GM23338 (cell line): ENCODE measurements around the gene GPR153. TPM values are rescaled to one million over a fixed set of nuclear protein-coding genes. Genes with fewer than 3 reads are reported as not detected.

ENCODE experiments used
- ATAC-seq: fragments of 200-7000 bp; cut with Tn5 transposase; 3 replicates; pipeline ENCODE4 v1.9.1; 2020
- DNase-seq: peaks from one replicate; pipeline ENCODE4 v3.0.0-alpha.2; 2015; ENCODE audit warnings: low spot score
- H2AFZ ChIP-seq: fragments of 200-600 bp; sonication (generic); 2 replicates; pipeline ENCODE4 v1.8.0; 2016; ENCODE audit warnings: antibody characterized with exemption, mild to moderate bottlenecking, moderate library complexity
- H3F3A ChIP-seq: fragments of 200-600 bp; sonication (generic); replicated peaks from 2 replicates; pipeline ENCODE4 v1.8.0; 2017; ENCODE audit warnings: antibody characterized with exemption, mixed run types, low read depth
- H3K27ac ChIP-seq: fragments of 200-600 bp; sonication (generic); 2 replicates; pipeline ENCODE4 v1.6.1; 2016; ENCODE audit warnings: low read depth
- H3K27me3 ChIP-seq: fragments of 200-600 bp; sonication (generic); 2 replicates; pipeline ENCODE4 v1.8.0; 2016; ENCODE audit warnings: mild to moderate bottlenecking, mixed run types, moderate library complexity; ENCODE audit not compliant: insufficient read depth
- H3K36me3 ChIP-seq: fragments of 200-600 bp; sonication (generic); 2 replicates; pipeline ENCODE4 v1.8.0; 2016; ENCODE audit warnings: mild to moderate bottlenecking; ENCODE audit not compliant: insufficient read depth
- H3K4me1 ChIP-seq: fragments of 200-600 bp; sonication (generic); 2 replicates; pipeline ENCODE4 v1.8.0; 2016; ENCODE audit warnings: mild to moderate bottlenecking, moderate library complexity; ENCODE audit not compliant: insufficient read depth
- H3K4me2 ChIP-seq: fragments of 200-600 bp; sonication (generic); 2 replicates; pipeline ENCODE4 v1.7.1; 2017; ENCODE audit warnings: mixed run types
- H3K4me3 ChIP-seq: fragments of 200-600 bp; sonication (generic); 2 replicates; pipeline ENCODE4 v1.6.1; 2016; ENCODE audit warnings: mixed run types
- H3K79me2 ChIP-seq: fragments of 200-600 bp; sonication (generic); replicated peaks from 2 replicates; pipeline ENCODE4 v1.8.0; 2017; ENCODE audit warnings: mild to moderate bottlenecking; ENCODE audit not compliant: insufficient read depth
- H3K9me2 ChIP-seq: fragments of 200-600 bp; sonication (generic); 2 replicates; pipeline ENCODE4 v1.8.0; 2017; ENCODE audit not compliant: insufficient read depth
- H4K20me1 ChIP-seq: fragments of 200-600 bp; sonication (generic); replicated peaks from 2 replicates; pipeline ENCODE4 v1.8.0; 2017; ENCODE audit warnings: mild to moderate bottlenecking; ENCODE audit not compliant: insufficient read depth
- H3K27ac Mint-ChIP-seq: 2 replicates; pipeline ENCODE4 v1.8.0; 2020; ENCODE audit warnings: inconsistent platforms, mild to moderate bottlenecking, moderate library complexity, mixed read lengths
- H3K27me3 Mint-ChIP-seq: 3 replicates; pipeline ENCODE4 v1.8.0; 2022; ENCODE audit warnings: low read depth, mild to moderate bottlenecking, moderate library complexity, mixed read lengths, inconsistent platforms; ENCODE audit not compliant: insufficient read depth, poor library complexity
- H3K36me3 Mint-ChIP-seq: 3 replicates; pipeline ENCODE4 v1.8.0; 2021; ENCODE audit warnings: low read depth, mild to moderate bottlenecking, inconsistent platforms, moderate library complexity, mixed read lengths
- H3K4me1 Mint-ChIP-seq: 3 replicates; pipeline ENCODE4 v1.8.0; 2020; ENCODE audit warnings: mild to moderate bottlenecking, inconsistent platforms, mixed read lengths
- H3K4me3 Mint-ChIP-seq: 3 replicates; pipeline ENCODE4 v1.8.0; 2021; ENCODE audit warnings: moderate library complexity, mild to moderate bottlenecking, inconsistent platforms, mixed read lengths
- H3K9me3 Mint-ChIP-seq: 3 replicates; pipeline ENCODE4 v1.8.0; 2020; ENCODE audit warnings: moderate library complexity, mild to moderate bottlenecking, inconsistent platforms, mixed read lengths
- CREB1 ChIP-seq: fragments of 250-450 bp; sonication (Bioruptor Pico); IDR thresholded peaks from 2 replicates; pipeline ENCODE4 v1.5.0; 2020; ENCODE audit warnings: low read depth, mild to moderate bottlenecking, moderate library complexity
- EZH2 ChIP-seq: fragments of 200-600 bp; sonication (generic); IDR thresholded peaks from one replicate; pipeline ENCODE4 v1.8.0; 2017; ENCODE audit warnings: antibody characterized with exemption, mild to moderate bottlenecking, low read depth; ENCODE audit not compliant: unreplicated experiment
- EZH2phosphoT487 ChIP-seq: fragments of 200-600 bp; sonication (generic); IDR thresholded peaks from one replicate; pipeline ENCODE4 v1.8.1; 2018; ENCODE audit warnings: antibody characterized with exemption; ENCODE audit not compliant: unreplicated experiment
- JUNB ChIP-seq: IDR thresholded peaks from one replicate; pipeline ENCODE4 v1.6.1; 2016; ENCODE audit warnings: antibody characterized with exemption; ENCODE audit not compliant: unreplicated experiment
- NANOG ChIP-seq: IDR thresholded peaks from 2 replicates; pipeline ENCODE4 v1.6.1; 2016; ENCODE audit warnings: antibody characterized with exemption, borderline replicate concordance
- POLR2AphosphoS5 ChIP-seq: IDR thresholded peaks from 2 replicates; pipeline ENCODE4 v1.6.1; 2016; ENCODE audit warnings: antibody characterized with exemption, low read depth
- STAT1 ChIP-seq: IDR thresholded peaks from one replicate; pipeline ENCODE4 v1.6.1; 2016; ENCODE audit warnings: antibody characterized with exemption; ENCODE audit not compliant: unreplicated experiment
- ZNF114 ChIP-seq: fragments of 250-450 bp; sonication (Bioruptor Pico); IDR thresholded peaks from 2 replicates; pipeline ENCODE4 v1.5.0; 2020; ENCODE audit warnings: mild to moderate bottlenecking, moderate library complexity
- ZNF331 ChIP-seq: fragments of 250-450 bp; sonication (Bioruptor Pico); IDR thresholded peaks from 2 replicates; pipeline ENCODE4 v1.5.0; 2020; ENCODE audit warnings: low read depth, mild to moderate bottlenecking, moderate library complexity
- polyA plus RNA-seq: library from polyadenylated mRNA; unstranded; fragments of >200 nt; fragmentation: Nextera tagmentation; extraction: Ambion mirVana; gene quantifications from 2 replicates; pipeline ENCODE4 v1.2.1, GENCODE V29; 2016
- total RNA-seq: library from RNA; depleted of rRNA; stranded (reverse); fragments of >200 nt; shearing (Covaris generic); gene quantifications from 2 replicates; pipeline ENCODE4 v1.2.3, GENCODE V29; 2014
- TF ChIP-seq, protein P1 (sequence below): fragments of 250-450 bp; sonication (Bioruptor Pico); IDR thresholded peaks from 2 replicates; pipeline ENCODE4 v1.5.0; 2020; ENCODE audit warnings: mild to moderate bottlenecking, moderate library complexity
- TF ChIP-seq, protein P2 (sequence below), 2 experiments: fragments of 200-600 bp in 1 of 2; sonication (generic) in 1 of 2; conservative IDR thresholded peaks; 2 replicates each; pipeline versions ENCODE4 v1.5.1 to v1.6.1; 2016 to 2017; ENCODE audit warnings: antibody characterized with exemption in 2 of 2, low read depth in 2 of 2, mild to moderate bottlenecking in 2 of 2, moderate library complexity in 1 of 2
- TF ChIP-seq, protein P3 (sequence below): IDR thresholded peaks from 2 replicates; pipeline ENCODE4 v1.6.1; 2016; ENCODE audit warnings: antibody characterized with exemption
- TF ChIP-seq, protein P4 (sequence below): IDR thresholded peaks from one replicate; pipeline ENCODE4 v1.6.1; 2018; ENCODE audit warnings: antibody characterized with exemption; ENCODE audit not compliant: unreplicated experiment

GPR153 gene
- total and polyA plus RNA-seq, 2 experiments from 2014 or later, result 1.3 to 9.0 TPM

DNA sequence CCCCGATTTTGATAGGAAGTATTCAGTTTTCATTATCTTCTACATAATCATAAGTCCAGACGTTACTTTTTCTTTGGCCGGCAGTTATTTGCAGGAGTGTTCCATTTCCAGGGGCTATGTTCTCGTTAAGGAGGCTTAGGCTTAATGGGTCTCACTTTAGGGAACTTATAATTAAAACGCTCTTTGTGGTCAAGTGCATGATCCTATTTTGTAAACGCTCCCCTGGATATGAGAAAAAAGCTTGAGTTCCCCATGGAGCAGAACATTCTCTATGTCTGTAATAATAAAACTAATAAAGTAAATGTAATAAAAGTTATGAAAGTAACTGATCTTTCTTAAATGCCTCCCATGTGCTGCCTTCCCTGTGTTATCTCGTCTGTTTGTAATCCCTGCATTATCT, 48.7 kb upstream of the GPR153 start:
- ATAC-seq (no peak), DNase-seq (no peak)
- 0 out of 2 replicates have a peak, but pooled peaks cover 6% of the 10 kb centered on the region for H4K20me1 ChIP-seq
- Mint-ChIP-seq H3K36me3 (peaks cover 54% of the 10 kb centered on the region), H3K9me3 (peaks cover 38% of the 10 kb centered on the region), H3K27ac (no peak overlapping the region), H3K4me3 (no peak overlapping the region), H3K4me1 (no peaks in the 10 kb centered on the region; the same call in 2 of the 3 replicates), H3K27me3 (peaks cover 10% of the 10 kb centered on the region)
- H3K27ac ChIP-seq, result no peak overlapping the region
- H3K36me3 ChIP-seq, result no peaks in the 10 kb centered on the region
- TF ChIP-seq NANOG (no peak), STAT1 (no peak), EZH2phosphoT487 (no peak), POLR2AphosphoS5 (no peak), EZH2 (no peak), ZNF114 (no peak), CREB1 (no peak), JUNB (no peak), ZNF331 (CRISPR knock-in tag) (no peak)
- TF ChIP-seq, protein P1, sequence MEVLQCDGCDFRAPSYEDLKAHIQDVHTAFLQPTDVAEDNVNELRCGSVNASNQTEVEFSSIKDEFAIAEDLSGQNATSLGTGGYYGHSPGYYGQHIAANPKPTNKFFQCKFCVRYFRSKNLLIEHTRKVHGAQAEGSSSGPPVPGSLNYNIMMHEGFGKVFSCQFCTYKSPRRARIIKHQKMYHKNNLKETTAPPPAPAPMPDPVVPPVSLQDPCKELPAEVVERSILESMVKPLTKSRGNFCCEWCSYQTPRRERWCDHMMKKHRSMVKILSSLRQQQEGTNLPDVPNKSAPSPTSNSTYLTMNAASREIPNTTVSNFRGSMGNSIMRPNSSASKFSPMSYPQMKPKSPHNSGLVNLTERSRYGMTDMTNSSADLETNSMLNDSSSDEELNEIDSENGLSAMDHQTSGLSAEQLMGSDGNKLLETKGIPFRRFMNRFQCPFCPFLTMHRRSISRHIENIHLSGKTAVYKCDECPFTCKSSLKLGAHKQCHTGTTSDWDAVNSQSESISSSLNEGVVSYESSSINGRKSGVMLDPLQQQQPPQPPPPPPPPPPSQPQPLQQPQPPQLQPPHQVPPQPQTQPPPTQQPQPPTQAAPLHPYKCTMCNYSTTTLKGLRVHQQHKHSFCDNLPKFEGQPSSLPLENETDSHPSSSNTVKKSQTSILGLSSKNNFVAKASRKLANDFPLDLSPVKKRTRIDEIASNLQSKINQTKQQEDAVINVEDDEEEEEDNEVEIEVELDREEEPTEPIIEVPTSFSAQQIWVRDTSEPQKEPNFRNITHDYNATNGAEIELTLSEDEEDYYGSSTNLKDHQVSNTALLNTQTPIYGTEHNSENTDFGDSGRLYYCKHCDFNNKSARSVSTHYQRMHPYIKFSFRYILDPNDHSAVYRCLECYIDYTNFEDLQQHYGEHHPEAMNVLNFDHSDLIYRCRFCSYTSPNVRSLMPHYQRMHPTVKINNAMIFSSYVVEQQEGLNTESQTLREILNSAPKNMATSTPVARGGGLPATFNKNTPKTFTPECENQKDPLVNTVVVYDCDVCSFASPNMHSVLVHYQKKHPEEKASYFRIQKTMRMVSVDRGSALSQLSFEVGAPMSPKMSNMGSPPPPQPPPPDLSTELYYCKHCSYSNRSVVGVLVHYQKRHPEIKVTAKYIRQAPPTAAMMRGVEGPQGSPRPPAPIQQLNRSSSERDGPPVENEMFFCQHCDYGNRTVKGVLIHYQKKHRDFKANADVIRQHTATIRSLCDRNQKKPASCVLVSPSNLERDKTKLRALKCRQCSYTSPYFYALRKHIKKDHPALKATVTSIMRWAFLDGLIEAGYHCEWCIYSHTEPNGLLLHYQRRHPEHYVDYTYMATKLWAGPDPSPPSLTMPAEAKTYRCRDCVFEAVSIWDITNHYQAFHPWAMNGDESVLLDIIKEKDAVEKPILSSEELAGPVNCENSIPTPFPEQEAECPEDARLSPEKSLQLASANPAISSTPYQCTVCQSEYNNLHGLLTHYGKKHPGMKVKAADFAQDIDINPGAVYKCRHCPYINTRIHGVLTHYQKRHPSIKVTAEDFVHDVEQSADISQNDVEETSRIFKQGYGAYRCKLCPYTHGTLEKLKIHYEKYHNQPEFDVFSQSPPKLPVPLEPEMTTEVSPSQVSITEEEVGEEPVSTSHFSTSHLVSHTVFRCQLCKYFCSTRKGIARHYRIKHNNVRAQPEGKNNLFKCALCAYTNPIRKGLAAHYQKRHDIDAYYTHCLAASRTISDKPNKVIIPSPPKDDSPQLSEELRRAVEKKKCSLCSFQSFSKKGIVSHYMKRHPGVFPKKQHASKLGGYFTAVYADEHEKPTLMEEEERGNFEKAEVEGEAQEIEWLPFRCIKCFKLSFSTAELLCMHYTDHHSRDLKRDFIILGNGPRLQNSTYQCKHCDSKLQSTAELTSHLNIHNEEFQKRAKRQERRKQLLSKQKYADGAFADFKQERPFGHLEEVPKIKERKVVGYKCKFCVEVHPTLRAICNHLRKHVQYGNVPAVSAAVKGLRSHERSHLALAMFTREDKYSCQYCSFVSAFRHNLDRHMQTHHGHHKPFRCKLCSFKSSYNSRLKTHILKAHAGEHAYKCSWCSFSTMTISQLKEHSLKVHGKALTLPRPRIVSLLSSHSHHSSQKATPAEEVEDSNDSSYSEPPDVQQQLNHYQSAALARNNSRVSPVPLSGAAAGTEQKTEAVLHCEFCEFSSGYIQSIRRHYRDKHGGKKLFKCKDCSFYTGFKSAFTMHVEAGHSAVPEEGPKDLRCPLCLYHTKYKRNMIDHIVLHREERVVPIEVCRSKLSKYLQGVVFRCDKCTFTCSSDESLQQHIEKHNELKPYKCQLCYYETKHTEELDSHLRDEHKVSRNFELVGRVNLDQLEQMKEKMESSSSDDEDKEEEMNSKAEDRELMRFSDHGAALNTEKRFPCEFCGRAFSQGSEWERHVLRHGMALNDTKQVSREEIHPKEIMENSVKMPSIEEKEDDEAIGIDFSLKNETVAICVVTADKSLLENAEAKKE (CRISPR knock-in tag), result no peak
- TF ChIP-seq, protein P2, sequence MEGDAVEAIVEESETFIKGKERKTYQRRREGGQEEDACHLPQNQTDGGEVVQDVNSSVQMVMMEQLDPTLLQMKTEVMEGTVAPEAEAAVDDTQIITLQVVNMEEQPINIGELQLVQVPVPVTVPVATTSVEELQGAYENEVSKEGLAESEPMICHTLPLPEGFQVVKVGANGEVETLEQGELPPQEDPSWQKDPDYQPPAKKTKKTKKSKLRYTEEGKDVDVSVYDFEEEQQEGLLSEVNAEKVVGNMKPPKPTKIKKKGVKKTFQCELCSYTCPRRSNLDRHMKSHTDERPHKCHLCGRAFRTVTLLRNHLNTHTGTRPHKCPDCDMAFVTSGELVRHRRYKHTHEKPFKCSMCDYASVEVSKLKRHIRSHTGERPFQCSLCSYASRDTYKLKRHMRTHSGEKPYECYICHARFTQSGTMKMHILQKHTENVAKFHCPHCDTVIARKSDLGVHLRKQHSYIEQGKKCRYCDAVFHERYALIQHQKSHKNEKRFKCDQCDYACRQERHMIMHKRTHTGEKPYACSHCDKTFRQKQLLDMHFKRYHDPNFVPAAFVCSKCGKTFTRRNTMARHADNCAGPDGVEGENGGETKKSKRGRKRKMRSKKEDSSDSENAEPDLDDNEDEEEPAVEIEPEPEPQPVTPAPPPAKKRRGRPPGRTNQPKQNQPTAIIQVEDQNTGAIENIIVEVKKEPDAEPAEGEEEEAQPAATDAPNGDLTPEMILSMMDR (conservative IDR thresholded peaks at IDR 0.05; ENCODE audit: low read depth in 2 of 2), result no peak
- TF ChIP-seq, protein P3, sequence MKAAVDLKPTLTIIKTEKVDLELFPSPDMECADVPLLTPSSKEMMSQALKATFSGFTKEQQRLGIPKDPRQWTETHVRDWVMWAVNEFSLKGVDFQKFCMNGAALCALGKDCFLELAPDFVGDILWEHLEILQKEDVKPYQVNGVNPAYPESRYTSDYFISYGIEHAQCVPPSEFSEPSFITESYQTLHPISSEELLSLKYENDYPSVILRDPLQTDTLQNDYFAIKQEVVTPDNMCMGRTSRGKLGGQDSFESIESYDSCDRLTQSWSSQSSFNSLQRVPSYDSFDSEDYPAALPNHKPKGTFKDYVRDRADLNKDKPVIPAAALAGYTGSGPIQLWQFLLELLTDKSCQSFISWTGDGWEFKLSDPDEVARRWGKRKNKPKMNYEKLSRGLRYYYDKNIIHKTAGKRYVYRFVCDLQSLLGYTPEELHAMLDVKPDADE, result no peak
- TF ChIP-seq, protein P4, sequence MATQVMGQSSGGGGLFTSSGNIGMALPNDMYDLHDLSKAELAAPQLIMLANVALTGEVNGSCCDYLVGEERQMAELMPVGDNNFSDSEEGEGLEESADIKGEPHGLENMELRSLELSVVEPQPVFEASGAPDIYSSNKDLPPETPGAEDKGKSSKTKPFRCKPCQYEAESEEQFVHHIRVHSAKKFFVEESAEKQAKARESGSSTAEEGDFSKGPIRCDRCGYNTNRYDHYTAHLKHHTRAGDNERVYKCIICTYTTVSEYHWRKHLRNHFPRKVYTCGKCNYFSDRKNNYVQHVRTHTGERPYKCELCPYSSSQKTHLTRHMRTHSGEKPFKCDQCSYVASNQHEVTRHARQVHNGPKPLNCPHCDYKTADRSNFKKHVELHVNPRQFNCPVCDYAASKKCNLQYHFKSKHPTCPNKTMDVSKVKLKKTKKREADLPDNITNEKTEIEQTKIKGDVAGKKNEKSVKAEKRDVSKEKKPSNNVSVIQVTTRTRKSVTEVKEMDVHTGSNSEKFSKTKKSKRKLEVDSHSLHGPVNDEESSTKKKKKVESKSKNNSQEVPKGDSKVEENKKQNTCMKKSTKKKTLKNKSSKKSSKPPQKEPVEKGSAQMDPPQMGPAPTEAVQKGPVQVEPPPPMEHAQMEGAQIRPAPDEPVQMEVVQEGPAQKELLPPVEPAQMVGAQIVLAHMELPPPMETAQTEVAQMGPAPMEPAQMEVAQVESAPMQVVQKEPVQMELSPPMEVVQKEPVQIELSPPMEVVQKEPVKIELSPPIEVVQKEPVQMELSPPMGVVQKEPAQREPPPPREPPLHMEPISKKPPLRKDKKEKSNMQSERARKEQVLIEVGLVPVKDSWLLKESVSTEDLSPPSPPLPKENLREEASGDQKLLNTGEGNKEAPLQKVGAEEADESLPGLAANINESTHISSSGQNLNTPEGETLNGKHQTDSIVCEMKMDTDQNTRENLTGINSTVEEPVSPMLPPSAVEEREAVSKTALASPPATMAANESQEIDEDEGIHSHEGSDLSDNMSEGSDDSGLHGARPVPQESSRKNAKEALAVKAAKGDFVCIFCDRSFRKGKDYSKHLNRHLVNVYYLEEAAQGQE, result no peak
- no peaks in the 10 kb centered on the region for H3K79me2 ChIP-seq
- 0 out of 2 replicates have a peak, but pooled peaks cover 3% of the 10 kb centered on the region for H3F3A ChIP-seq
- no peaks in the 10 kb centered on the region for H3K9me2 ChIP-seq
- H3K4me3 ChIP-seq, result no peak overlapping the region
- H3K27me3 ChIP-seq, result no peaks in the 10 kb centered on the region
- H2AFZ ChIP-seq, result no peak overlapping the region
- no peaks in the 10 kb centered on the region for H3K4me1 ChIP-seq
- H3K4me2 ChIP-seq, result no peak overlapping the region
